Karpas-422 (cell line): Measurements from ENCODE around the gene DENND2A. TPM values are rescaled to one million over a fixed set of nuclear protein-coding genes. Genes with fewer than 3 reads are reported as not detected.

Source experiments
- DNase-seq: peaks from one replicate; pipeline ENCODE4 v3.0.0-alpha.2; 2015
- H2AFZ ChIP-seq: fragments of 200-600 bp; sonication (generic); 2 replicates; pipeline ENCODE4 v1.6.1; 2014; ENCODE audit warnings: antibody characterized with exemption, low read length, mixed read lengths
- H3K27ac ChIP-seq: fragments of 200-600 bp; sonication (generic); 2 replicates; pipeline ENCODE4 v1.5.1; 2014; ENCODE audit warnings: mild to moderate bottlenecking, low read length, moderate library complexity
- H3K27me3 ChIP-seq: fragments of 200-600 bp; sonication (generic); 2 replicates; pipeline ENCODE4 v1.6.1; 2014; ENCODE audit warnings: low read length, mixed read lengths
- H3K36me3 ChIP-seq: fragments of 200-600 bp; sonication (generic); 2 replicates; pipeline ENCODE4 v1.6.1; 2014; ENCODE audit warnings: low read length, mixed read lengths; ENCODE audit not compliant: insufficient read depth
- H3K4me1 ChIP-seq: fragments of 200-600 bp; sonication (generic); 2 replicates; pipeline ENCODE4 v1.6.1; 2014; ENCODE audit warnings: mild to moderate bottlenecking, low read length, mixed read lengths
- H3K4me2 ChIP-seq: fragments of 200-600 bp; sonication (generic); 2 replicates; pipeline ENCODE4 v1.6.1; 2014; ENCODE audit warnings: low read length, low read depth, mild to moderate bottlenecking; ENCODE audit not compliant: poor library complexity, severe bottlenecking
- H3K4me3 ChIP-seq: fragments of 200-600 bp; sonication (generic); 2 replicates; pipeline ENCODE4 v1.5.1; 2014; ENCODE audit warnings: mild to moderate bottlenecking, antibody characterized with exemption, low read length, mixed read lengths
- H3K79me2 ChIP-seq: fragments of 200-600 bp; sonication (generic); 2 replicates; pipeline ENCODE4 v1.6.1; 2014; ENCODE audit warnings: mild to moderate bottlenecking, low read length, mixed read lengths
- H3K9ac ChIP-seq: fragments of 200-600 bp; sonication (generic); 2 replicates; pipeline ENCODE4 v1.6.0; 2014; ENCODE audit warnings: low read length
- H3K9me2 ChIP-seq: fragments of 200-600 bp; sonication (generic), shearing (Covaris generic); replicated peaks from 2 replicates; pipeline ENCODE4 v1.6.0; 2014; ENCODE audit warnings: mild to moderate bottlenecking, low read length, moderate library complexity; ENCODE audit not compliant: insufficient read depth
- H3K9me3 ChIP-seq: fragments of 300-700, 200-600 bp; sonication (generic); 2 replicates; pipeline ENCODE4 v1.6.1; 2014; ENCODE audit warnings: low read length, mixed read lengths
- H4K20me1 ChIP-seq: fragments of 200-600 bp; sonication (generic); 2 replicates; pipeline ENCODE4 v1.6.1; 2014; ENCODE audit warnings: mild to moderate bottlenecking, antibody characterized with exemption, low read length, low read depth; ENCODE audit not compliant: insufficient read depth
- total RNA-seq: library from RNA; depleted of rRNA; stranded (reverse); fragments of >200 nt; shearing (Covaris generic); gene quantifications from 2 replicates; pipeline ENCODE4 v1.2.3, GENCODE V29; 2014; ENCODE audit warnings: low replicate concordance

DENND2A gene
- total RNA-seq, 1 experiment from 2014 or later, result not detected

- no peaks in the 10 kb centered on the region for H3K9me2 ChIP-seq
- no peak overlapping the region for H3K4me3 ChIP-seq
- H3K36me3 ChIP-seq, result no peaks in the 10 kb centered on the region
- no peaks in the 10 kb centered on the region for H4K20me1 ChIP-seq
- H3K27me3 ChIP-seq, result no peaks in the 10 kb centered on the region
- H3K4me1 ChIP-seq, result no peaks in the 10 kb centered on the region
- H3K9me3 ChIP-seq, result no peaks in the 10 kb centered on the region
- no peak overlapping the region for H3K4me2 ChIP-seq
- H2AFZ ChIP-seq, result no peak overlapping the region
- H3K79me2 ChIP-seq, result no peaks in the 10 kb centered on the region
- no peak overlapping the region for H3K27ac ChIP-seq
- no peak overlapping the region for H3K9ac ChIP-seq
- no peak for DNase-seq
Measured at GRCh38 chr7:140601566-140602174, 38.9 kb downstream of the DENND2A start.

- H3K27ac ChIP-seq, result no peak overlapping the region
- H3K4me3 ChIP-seq, result no peak overlapping the region
- H3K4me2 ChIP-seq, result no peak overlapping the region
- DNase-seq, result no peak
- H2AFZ ChIP-seq, result no peak overlapping the region
- H3K36me3 ChIP-seq, result no peaks in the 10 kb centered on the region
- H3K9me2 ChIP-seq, result no peaks in the 10 kb centered on the region
- H3K9me3 ChIP-seq, result no peaks in the 10 kb centered on the region
- H4K20me1 ChIP-seq, result no peaks in the 10 kb centered on the region
- H3K4me1 ChIP-seq, result no peaks in the 10 kb centered on the region
- no peak overlapping the region for H3K9ac ChIP-seq
- H3K79me2 ChIP-seq, result no peaks in the 10 kb centered on the region
- H3K27me3 ChIP-seq, result no peaks in the 10 kb centered on the region
Measured at GRCh38 chr7:140600341-140600740, 40.3 kb downstream of the DENND2A start.

DNA sequence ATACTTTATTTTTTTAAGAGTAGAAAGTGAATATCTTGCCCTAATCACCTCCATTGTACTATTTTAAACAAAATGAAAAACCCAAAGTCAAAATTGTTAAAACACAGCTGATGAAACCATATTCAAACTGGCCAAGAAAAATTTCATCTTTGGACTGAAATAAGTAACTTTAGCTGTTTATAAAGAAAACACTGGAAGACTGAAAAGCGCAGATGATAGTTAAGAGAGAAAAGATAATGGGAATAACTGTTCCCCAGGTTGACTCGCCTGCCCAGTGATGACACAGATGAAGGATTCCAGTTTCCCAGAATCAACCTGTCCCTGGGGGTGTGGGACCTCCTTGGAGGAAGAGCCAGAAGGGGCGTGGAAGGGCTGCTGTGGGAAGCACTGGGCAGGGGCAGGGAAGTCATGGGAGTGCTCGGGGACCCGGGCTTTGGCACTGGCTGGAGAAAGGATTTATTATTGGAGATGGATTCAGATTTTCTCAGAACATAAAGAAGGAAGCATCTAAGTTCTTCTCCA is 43.1 kb downstream of the DENND2A start:
- H3K4me1 ChIP-seq, result no peaks in the 10 kb centered on the region
- no peaks in the 10 kb centered on the region for H3K9me3 ChIP-seq
- H3K9me2 ChIP-seq, result no peaks in the 10 kb centered on the region
- no peak overlapping the region for H3K4me3 ChIP-seq
- H3K36me3 ChIP-seq, result no peaks in the 10 kb centered on the region
- no peaks in the 10 kb centered on the region for H4K20me1 ChIP-seq
- H3K27me3 ChIP-seq, result no peaks in the 10 kb centered on the region
- no peak overlapping the region for H2AFZ ChIP-seq
- H3K9ac ChIP-seq, result no peak overlapping the region
- no peaks in the 10 kb centered on the region for H3K79me2 ChIP-seq
- no peak overlapping the region for H3K4me2 ChIP-seq
- no peak for DNase-seq
- no peak overlapping the region for H3K27ac ChIP-seq

DNA sequence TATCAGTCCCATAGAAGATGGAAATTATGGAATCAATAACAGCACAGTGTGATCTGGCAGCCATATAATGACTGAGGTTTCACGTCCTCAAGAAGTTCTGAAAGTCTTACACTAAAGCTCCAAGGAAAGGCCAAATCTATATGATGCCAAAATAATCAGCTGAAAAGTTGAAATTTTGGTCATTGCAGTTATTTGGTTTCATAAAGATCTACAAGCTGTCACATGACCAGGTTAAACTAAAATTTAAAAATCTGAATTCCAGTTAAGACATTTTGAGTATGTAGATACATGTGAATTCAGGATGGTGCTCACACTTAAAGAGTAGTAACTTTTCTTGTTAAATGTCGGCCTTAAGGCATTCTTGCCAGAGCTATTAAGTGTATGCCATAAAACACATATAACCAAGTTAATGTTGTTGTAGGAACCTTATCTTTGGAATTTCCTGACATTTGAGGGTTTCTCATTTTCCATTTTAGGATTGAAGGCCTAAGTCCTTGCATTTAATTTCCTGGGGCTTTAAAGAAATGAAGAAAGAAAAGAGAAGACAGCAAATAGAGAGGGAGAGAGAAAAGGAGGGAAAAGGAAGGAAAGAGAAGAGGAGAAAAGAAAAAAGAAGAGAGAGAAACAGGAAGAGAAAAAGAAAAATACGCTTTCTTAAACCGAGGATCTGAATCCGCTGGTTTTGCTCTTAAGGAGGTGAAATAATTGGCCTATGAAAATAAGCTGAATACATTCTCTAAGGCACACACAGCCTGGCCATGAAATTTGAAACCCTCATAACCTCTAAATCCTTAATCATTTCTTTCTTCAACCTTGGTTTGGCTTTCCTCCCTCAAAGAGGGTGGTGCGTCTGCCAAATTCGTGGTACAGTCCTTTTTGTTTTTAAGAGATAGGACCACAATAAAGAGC is 43.8 kb downstream of the DENND2A start:
- no peaks in the 10 kb centered on the region for H3K36me3 ChIP-seq

GRCh38 chr7:140595468-140596092 is 45.0 kb downstream of the DENND2A start:
- no peak for DNase-seq
- Histone ChIP-seq H3K27ac (no peak overlapping the region), H2AFZ (no peak overlapping the region), H3K9ac (no peak overlapping the region), H3K4me3 (no peak overlapping the region), H3K9me3 (no peaks in the 10 kb centered on the region), H4K20me1 (no peaks in the 10 kb centered on the region), H3K4me1 (no peaks in the 10 kb centered on the region), H3K27me3 (no peaks in the 10 kb centered on the region), H3K79me2 (no peaks in the 10 kb centered on the region), H3K36me3 (no peaks in the 10 kb centered on the region), H3K9me2 (no peaks in the 10 kb centered on the region), H3K4me2 (no peak overlapping the region)

More for the DNA sequence above, 43.8 kb downstream of the DENND2A start:
- Histone ChIP-seq H3K27ac (no peak overlapping the region), H3K27me3 (no peaks in the 10 kb centered on the region), H3K9me3 (no peaks in the 10 kb centered on the region), H3K4me2 (no peak overlapping the region), H3K4me3 (no peak overlapping the region), H3K9ac (no peak overlapping the region), H2AFZ (no peak overlapping the region), H3K4me1 (no peaks in the 10 kb centered on the region), H4K20me1 (no peaks in the 10 kb centered on the region), H3K9me2 (no peaks in the 10 kb centered on the region), H3K79me2 (no peaks in the 10 kb centered on the region)
- DNase-seq, result no peak

DNA sequence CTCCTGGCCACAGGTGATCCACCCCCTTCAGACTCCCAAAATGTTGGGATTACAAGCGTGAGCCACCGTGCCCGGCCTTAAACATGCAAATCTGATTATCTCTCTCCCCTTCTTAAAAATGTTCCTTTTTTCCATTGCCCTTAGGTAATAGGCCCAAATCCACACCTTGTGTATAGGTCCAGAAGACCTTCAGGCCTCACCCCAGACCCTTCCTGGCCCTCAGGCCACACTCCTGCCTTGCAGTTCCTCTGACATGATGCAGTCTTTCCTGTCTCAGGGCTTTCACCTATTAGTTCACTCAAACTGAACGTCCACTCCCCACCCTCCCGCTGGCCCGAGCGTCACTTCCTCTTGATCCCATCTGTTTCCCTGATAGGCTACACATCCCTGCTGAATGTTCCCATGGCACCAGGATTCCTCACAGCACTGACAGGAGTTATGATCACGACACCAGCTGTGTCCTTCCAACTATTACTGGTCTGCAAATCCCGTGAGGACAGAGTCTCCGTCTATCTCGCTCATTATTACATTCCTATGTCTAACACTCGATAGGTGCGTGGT is 46.4 kb downstream of the DENND2A start:
- H3K79me2 ChIP-seq, result no peaks in the 10 kb centered on the region
- no peak overlapping the region for H3K27ac ChIP-seq
- H2AFZ ChIP-seq, result no peak overlapping the region
- H3K36me3 ChIP-seq, result no peaks in the 10 kb centered on the region
- no peaks in the 10 kb centered on the region for H3K9me3 ChIP-seq
- no peak overlapping the region for H3K9ac ChIP-seq
- H3K4me3 ChIP-seq, result no peak overlapping the region
- H3K27me3 ChIP-seq, result no peaks in the 10 kb centered on the region
- no peak for DNase-seq
- H3K4me1 ChIP-seq, result no peaks in the 10 kb centered on the region
- no peaks in the 10 kb centered on the region for H3K9me2 ChIP-seq
- no peak overlapping the region for H3K4me2 ChIP-seq
- H4K20me1 ChIP-seq, result no peaks in the 10 kb centered on the region

- Histone ChIP-seq H3K4me2 (no peak overlapping the region), H4K20me1 (no peaks in the 10 kb centered on the region), H3K27me3 (no peaks in the 10 kb centered on the region), H3K9me2 (no peaks in the 10 kb centered on the region), H3K4me3 (no peak overlapping the region), H3K9ac (no peak overlapping the region), H3K9me3 (no peaks in the 10 kb centered on the region), H3K27ac (no peak overlapping the region), H2AFZ (no peak overlapping the region), H3K4me1 (no peaks in the 10 kb centered on the region), H3K79me2 (no peaks in the 10 kb centered on the region), H3K36me3 (no peaks in the 10 kb centered on the region)
- DNase-seq, result no peak
Measured at GRCh38 chr7:140593672-140593982, 47.0 kb downstream of the DENND2A start.
